Mammary epithelial cell (primary cell): ENCODE results near the gene MTRF1.

ENCODE experiments used
- CTCF ChIP-seq, 2 donors: IDR thresholded peaks in 1 of 2; conservative IDR thresholded peaks in 1 of 2; 2 replicates each; pipeline ENCODE4 v1.5.1; 2011 to 2012; ENCODE audit warnings: inconsistent platforms in 2 of 2, low read length in 2 of 2, mild to moderate bottlenecking in 2 of 2, control low read depth in 1 of 2, low read depth in 1 of 2; ENCODE audit not compliant: insufficient read depth in 1 of 2; ENCODE audit errors: extremely low read depth in 1 of 2
- EZH2 ChIP-seq: IDR thresholded peaks from 2 replicates; pipeline ENCODE4 v1.6.1; 2012; ENCODE audit warnings: low read length, inconsistent platforms, borderline replicate concordance

- TF ChIP-seq CTCF (conservative IDR thresholded peaks at IDR 0.05 in 1 of 2, IDR thresholded peaks at IDR 0.05 in 1 of 2; ENCODE audit: extremely low read depth in 1 of 2, insufficient read depth in 1 of 2, low read depth in 1 of 2, low read length in 2 of 2) = no peak
- no peak for TF ChIP-seq EZH2
Observed at GRCh38 chr13:41203810-41204209, 59.6 kb downstream of the MTRF1 start.
